ENCODE data around the gene DBNDD1. TPM values are rescaled to one million over a fixed set of nuclear protein-coding genes. Genes with fewer than 3 reads are reported as not detected.
"Not testable (repeated sequence)": the region's sequence is repeated elsewhere in the genome, so short reads cannot be mapped to it uniquely, and the experiment has no call there.

The DBNDD1 gene, protein sequence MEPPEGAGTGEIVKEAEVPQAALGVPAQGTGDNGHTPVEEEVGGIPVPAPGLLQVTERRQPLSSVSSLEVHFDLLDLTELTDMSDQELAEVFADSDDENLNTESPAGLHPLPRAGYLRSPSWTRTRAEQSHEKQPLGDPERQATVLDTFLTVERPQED
- total RNA-seq (2014; rRNA removed): 8.5 and 10.8 TPM in 2 replicates
- polyA plus RNA-seq (2012): 4.2 TPM

- no peak for DNase-seq (ENCODE audit: low read depth)
These were observed at the start of gene DBNDD1 for GRCh38 chr16:90018652-90019542. DBNDD1 (minus strand) TSS chr16:90019456; CDS start chr16:90019341, 115 bp downstream.

DNA sequence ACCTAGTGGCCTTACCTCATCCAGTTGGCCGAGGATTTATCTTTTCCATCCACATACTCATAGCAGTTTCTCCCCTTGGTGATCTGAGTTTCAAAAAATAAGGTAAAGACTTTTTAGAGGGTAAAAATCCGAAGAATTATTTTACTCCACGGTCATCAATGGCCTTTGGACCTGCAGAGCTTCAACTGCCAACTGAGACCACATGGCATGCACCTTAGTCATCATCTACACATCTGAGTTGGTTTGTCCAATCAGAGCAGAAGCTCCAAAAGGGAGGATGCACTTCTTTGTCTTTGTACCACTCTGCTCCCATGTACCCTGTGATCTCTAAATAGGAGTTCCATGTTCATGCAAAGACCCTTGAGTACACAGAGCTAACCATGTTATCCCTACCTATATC is 42.2 kb upstream of the DBNDD1 start:
- no peak for DNase-seq (ENCODE audit: low read depth)

- DNase-seq (ENCODE audit: low read depth): peak; percentile 41
These were observed 38.5 kb upstream of the DBNDD1 start for GRCh38 chr16:90057738-90058173.

DNA sequence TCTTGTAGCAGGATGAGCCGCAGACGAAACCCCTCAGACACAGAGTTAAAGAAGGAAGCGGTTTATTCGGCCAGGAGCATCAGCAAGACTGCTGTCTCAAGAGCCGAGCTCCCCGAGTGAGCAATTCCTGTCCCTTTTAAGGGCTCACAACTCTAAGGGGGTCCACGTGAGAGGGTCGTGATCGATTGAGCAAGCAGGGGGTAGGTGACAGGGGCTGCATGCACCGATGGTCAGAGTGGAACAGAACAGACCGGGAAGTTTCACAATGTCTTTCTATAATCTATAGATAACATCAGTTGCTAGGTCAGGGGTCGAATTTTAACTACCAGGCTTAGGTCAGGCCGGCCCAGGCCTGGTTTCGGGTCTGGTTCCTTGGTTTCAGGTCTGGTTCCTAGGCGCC is 37.3 kb upstream of the DBNDD1 start:
- not testable (repeated sequence) for DNase-seq (ENCODE audit: low read depth)

GRCh38 chr16:90055371-90055770 is 36.1 kb upstream of the DBNDD1 start:
- no peak for DNase-seq (ENCODE audit: low read depth)

GRCh38 chr16:90054554-90054953 is 35.3 kb upstream of the DBNDD1 start:
- no peak for DNase-seq (ENCODE audit: low read depth)

- no peak for DNase-seq (ENCODE audit: low read depth)
These were observed 34.7 kb upstream of the DBNDD1 start for GRCh38 chr16:90053902-90054500.

DNA sequence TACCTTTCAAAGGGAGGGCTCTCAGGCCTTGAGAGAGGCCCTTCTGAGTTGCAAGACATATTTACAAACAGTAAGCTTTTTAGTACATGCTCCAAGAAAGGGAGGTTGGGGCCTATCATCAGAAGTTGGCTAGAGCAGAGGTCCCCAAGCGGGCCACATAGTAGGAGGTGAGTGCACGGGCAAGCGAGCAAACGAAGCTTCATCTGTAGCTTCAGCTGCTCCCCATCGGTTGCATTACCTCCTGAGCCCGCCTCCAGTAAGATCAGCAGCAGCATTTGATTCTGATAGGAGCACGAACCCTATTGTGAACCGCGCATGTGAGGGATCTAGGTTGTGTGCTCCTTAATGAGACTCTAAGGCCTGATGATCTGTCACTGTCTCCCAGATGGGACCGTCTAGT is 31.7 kb upstream of the DBNDD1 start:
- no peak for DNase-seq (ENCODE audit: low read depth)

GRCh38 chr16:90048737-90049330 is 29.6 kb upstream of the DBNDD1 start:
- no peak for DNase-seq (ENCODE audit: low read depth)

DNA sequence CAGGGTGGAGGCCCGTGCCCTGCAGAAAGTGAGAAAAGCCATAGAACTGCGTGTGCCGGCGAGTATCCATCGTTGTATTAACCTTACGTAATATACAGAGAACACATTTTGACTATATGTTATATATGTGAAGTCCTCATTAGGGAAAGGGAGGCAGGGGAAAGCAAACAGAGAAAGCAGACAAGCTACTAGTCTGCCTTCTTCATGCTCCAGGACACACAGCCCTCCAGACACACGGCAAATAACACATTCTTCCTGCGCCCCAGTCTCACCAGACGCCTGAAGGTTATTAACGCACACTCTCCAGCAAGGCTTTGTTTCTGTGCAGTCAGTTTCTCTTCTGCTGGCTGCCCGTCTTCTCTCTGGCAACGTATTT is 29.1 kb upstream of the DBNDD1 start:
- no peak for DNase-seq (ENCODE audit: low read depth)

DNA sequence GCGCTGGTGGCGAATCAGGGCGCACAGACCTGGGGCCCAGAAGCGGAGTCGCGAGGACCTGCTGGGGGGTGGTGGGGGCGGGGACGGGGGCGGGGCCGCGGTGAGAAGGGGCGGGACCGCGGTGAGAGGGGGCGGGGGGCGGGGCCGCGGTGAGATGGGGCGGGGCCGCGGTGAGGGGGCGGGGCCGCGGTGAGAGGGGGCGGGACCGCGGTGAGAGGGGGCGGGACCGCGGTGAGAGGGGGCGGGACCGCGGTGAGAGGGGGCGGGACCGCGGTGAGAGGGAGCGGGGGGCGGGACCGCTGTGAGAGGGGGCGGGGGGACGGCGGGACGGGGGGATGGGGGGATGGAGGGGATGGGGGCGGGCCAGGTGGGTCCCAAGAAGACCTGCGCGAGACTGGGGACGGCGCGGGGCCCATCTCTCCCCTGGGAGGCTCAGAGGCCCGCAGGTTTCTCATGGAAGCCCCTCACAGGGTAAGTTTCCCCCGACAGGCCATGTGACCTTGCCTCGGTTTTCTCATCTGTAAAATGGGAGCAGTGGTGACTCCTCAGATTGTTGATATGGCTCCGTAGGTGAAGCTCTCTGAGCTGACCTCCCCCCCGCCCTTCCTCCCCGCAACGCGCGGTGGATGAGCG is 28.6 kb upstream of the DBNDD1 start:
- no peak for DNase-seq (ENCODE audit: low read depth)

GRCh38 chr16:90046971-90047713 is 27.9 kb upstream of the DBNDD1 start:
- peak; percentile 33 for DNase-seq (ENCODE audit: low read depth)

DNA sequence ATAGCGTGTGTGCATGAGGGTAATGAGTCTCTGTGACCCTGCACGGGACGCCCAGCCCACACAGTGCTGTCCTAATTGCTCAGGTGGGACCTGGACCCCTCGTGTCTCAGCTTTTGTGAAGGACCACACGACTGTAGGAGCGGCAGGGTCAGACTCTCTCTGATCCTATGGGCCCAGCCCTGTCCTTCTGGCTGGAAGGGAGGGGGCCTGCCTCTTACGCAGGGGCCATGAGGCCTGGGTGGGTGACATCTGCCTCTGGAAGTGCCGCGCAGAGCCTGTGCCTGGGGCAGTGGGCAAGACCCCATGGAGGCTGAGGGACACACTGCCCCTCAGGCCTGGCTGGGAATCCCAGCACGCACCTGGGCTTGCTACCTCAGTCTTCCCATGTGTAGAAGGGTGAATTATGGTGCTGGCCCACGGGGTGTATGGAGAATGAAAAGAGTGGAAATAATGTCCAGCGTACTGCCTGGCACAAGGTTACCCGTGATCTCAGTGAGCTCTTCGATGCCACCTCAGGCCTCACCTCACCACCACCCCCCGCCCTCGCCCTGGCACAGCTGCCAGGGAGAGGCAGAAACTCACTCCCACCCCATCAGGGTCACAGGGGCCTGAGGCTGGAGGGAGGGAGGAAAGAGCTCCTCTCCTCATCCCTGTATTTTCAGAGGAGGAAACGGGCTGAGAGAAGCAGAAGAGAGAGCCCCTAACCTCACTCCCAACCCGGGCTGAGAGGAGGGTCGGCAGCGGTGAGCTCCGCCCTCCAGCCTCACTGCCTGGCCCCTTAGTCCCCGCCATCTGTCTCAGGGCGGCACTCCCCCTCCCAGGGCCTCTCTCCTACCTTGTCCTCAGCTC is 27.1 kb upstream of the DBNDD1 start:
- no peak for DNase-seq (ENCODE audit: low read depth)

DNA sequence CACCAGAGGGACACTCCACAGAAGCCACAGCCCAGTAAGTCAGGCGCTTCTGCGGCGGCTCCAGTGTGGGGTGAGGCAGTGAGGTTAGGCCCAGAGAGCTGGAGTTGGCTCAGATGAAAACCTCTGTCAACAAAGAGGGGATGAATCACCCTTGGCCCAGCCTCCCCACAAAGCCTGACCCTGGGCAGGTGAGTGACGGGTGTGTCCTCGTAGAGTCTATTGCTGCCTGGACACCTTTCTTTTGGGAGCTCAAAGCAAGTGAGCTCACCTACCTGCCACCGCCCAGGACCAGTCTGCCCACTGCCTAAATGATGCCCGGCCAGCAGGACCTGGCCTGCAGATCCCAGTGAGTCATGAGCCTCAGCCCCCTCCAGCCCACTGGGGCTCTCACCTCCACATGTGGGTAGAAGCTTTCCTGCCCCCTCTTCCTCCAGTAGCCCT is 24.9 kb upstream of the DBNDD1 start:
- no peak for DNase-seq (ENCODE audit: low read depth)

DNA sequence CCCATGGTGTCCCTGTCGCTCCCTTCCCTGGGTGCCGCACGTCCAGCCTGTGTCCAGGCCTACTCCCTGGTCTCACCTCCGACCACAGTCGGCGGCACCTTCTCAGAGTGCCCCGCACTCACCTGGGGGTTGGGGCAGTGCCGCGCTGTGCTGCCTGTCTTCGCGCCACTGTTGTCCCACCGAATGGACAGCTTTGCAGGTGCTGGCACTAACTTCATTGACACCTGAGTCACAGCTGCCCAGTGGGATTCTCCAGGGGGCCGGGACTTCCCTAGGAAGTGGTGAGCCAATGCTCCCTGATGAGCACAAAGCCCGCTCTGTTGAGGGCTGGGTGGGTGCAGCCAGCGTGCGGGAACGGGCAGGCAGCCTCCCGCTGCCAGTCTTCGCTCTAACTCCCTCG is 24.3 kb upstream of the DBNDD1 start:
- DNase-seq (ENCODE audit: low read depth): no peak

GRCh38 chr16:90042946-90043514 is 23.8 kb upstream of the DBNDD1 start:
- no peak for DNase-seq (ENCODE audit: low read depth)

DNA sequence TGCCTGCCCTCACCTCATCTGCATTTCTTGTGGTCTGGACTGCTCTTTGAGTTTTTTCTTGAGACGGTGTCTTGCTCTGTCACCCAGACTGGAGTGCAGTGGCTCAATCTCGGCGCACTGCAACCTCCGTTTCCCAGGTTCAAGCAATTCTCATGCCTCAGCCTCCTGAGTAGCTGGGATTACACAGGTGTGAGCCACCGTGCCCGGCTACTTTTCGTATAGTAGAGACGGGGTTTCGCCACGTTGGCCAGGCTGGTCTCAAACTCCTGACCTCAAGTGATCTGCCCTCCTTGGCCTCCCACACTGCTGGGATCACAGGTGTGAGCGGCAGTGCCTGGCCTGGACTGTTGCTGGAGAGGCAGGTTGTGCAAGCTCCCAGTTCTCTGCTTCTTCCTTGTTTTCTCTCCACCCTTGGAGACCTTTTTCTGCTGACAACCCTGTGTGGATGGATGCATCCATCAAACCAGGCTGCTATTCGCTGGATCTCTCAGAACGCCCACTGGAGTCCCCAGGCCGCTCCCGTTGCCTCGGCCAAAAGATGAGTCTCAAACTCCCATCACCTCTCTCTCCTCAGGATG is 22.7 kb upstream of the DBNDD1 start:
- DNase-seq (ENCODE audit: low read depth): no peak

DNA sequence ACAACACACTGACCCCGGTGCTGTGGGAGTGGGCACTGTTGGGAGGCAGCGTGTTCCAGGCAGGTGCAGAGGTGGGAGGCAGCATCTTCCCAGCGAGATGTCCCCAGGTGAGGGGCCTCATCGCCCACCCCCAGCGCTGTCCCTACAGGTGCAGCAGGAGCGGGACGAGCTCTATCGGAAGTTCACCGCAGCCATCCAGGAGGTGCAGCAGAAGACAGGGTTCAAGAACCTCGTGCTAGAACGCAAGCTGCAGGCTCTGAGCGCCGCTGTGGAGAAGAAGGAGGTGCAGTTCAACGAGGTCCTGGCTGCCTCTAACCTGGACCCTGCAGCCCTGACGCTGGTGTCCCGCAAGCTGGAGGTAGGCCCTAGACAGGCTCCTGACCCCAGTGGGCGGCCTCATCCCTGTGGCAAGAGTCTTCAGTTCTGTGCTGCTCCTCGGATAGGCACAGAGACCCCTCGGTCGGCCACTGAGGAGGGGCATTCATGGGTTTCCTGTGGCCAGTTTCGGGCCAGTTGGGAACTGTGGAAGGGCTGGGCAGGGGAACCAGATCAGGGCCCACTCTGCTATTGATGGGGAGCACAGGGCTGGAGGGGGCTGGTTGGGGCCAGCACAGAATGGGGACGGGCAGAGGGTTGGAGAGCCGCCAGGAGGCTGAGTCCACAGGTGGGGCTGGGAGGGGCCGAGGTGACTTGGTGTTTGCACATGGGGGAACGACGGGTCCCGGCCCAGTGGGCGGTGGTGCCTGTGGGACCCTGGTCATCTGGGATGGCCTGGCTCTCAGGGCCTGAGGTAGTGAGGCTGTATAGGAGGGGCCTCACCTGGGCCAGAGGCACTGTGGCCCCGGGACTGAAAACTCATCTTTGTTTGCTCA is 21.1 kb upstream of the DBNDD1 start:
- no peak for DNase-seq (ENCODE audit: low read depth)
